HG02588 (cell line): ENCODE data around the gene SELENOM.
"Not testable (repeated sequence)": the region's sequence is repeated elsewhere in the genome, so short reads cannot be mapped to it uniquely, and the experiment has no call there.

ENCODE experiments used
- ATAC-seq: cut with Tn5 transposase; IDR thresholded peaks from one replicate; pipeline ENCODE4 v1.9.1; 2021; ENCODE audit warnings: mild to moderate bottlenecking, moderate library complexity; ENCODE audit not compliant: unreplicated experiment

SELENOM gene

GRCh38 chr22:31134688-31135087 is 27.3 kb upstream of the SELENOM start:
- no peak for ATAC-seq

- ATAC-seq, result no peak
These were observed 26.5 kb upstream of the SELENOM start for GRCh38 chr22:31133911-31134310.

- no peak for ATAC-seq
These were observed 23.5 kb upstream of the SELENOM start for GRCh38 chr22:31130873-31131272.

DNA sequence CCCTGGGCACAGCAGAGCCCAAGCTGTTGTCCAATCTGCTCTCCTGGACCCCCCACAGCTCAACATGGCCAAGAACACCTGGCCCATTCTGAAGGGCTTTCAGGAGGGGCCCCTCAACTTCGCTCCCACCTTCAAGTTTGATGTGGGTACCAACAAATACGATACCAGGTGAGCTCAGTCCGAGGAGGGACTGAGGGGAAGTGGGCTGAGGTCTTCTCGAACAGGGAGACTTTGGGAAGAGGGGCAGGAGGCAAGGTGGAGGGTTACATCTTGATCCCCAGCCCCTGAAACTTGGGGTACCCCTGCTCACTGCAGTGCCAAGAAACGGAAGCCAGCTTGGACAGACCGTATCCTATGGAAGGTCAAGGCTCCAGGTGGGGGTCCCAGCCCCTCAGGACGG is 20.8 kb upstream of the SELENOM start:
- ATAC-seq, result no peak

DNA sequence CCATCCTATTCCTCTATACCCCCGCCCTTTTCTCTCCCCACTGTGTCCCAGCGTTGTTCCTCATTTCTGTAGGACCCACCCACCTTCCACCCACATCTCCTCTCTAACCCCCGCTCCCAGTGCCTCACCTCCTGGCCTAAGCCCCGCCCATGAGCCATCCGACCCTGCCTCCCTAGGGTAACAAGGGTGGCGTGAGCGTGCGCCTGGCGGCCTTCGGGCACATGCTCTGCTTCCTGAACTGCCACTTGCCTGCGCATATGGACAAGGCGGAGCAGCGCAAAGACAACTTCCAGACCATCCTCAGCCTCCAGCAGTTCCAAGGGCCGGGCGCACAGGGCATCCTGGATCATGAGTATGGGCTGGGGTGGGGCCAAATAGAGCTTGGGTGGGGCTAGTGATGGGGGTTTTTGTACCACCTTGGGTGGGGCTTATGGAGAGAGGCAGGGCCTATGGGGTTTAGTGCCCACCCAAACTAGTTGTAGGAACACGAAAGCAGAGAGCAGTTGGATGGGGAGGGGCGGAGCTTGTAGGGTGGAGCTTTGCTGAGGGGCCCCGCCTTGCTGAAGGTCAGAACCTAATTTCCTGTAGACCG is 19.9 kb upstream of the SELENOM start:
- ATAC-seq, result no peak

GRCh38 chr22:31126869-31127175 is 19.5 kb upstream of the SELENOM start:
- ATAC-seq, result no peak

DNA sequence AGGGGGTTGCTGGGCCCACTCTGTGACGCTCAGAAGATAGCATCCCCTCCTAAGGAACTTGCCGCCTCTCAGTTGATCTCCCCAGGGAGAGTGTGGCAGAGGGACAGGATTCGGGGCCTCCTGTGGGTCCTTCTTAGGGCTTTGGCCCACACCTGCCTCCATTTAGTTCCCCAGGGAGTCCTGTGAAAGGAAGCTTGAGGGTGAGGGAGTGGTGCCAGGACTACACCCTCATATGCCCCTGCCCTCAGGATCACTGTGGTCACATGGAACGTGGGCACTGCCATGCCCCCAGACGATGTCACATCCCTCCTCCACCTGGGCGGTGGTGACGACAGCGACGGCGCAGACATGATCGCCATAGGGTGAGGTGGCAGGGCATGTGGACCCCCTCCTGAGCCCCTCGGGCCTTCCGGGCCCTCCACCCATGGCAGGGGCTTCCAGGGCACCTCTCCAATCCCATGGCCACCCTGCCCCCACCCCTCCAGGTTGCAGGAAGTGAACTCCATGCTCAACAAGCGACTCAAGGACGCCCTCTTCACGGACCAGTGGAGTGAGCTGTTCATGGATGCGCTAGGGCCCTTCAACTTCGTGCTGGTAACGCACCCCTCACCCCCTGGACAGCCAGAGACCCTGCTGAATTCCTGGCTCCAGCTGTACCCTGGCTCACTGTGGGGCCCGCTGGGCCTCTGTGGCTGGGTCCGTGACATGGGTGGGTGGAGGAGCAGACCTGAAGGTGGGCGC is 18.9 kb upstream of the SELENOM start:
- no peak for ATAC-seq

- no peak for ATAC-seq
These were observed 18.3 kb upstream of the SELENOM start for GRCh38 chr22:31125521-31126117.

DNA sequence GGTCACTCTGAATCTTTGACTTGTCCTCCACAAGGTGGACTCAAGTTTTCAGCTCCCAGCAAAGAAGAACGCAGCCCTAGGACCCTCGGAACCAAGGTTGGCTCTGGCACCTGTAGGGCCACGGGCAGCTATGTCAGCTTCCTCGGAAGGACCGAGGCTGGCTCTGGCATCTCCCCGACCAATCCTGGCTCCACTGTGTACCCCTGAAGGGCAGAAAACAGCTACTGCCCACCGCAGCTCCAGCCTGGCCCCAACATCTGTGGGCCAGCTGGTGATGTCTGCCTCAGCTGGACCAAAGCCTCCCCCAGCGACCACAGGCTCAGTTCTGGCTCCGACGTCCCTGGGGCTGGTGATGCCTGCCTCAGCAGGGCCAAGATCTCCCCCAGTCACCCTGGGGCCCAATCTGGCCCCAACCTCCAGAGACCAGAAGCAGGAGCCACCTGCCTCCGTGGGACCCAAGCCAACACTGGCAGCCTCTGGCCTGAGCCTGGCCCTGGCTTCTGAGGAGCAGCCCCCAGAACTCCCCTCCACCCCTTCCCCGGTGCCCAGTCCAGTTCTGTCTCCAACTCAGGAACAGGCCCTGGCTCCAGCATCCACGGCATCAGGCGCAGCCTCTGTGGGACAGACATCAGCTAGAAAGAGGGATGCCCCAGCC is 17.6 kb upstream of the SELENOM start:
- no peak for ATAC-seq

DNA sequence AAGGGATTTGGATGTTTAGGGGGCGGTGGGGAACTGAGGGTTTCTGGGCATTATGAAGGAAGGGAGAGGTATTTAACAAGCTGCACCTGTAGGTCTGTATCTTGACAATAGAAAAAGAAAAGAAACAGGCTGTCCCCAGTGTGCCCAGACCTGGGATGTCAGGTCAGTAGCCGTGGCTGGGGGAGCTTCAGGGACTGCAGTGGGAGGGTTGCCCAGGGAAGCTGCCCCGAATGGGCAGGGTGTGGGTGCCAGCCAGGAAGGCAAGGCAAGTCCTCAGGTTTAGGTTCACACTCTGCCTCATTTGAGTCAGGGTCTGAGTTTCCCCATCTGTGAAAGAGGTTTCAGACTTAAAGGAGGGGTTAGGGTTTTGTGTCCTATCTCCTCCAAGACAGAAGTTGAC is 16.9 kb upstream of the SELENOM start:
- ATAC-seq, result no peak

- ATAC-seq, result no peak
These were observed 15.9 kb upstream of the SELENOM start for GRCh38 chr22:31123292-31123602.

DNA sequence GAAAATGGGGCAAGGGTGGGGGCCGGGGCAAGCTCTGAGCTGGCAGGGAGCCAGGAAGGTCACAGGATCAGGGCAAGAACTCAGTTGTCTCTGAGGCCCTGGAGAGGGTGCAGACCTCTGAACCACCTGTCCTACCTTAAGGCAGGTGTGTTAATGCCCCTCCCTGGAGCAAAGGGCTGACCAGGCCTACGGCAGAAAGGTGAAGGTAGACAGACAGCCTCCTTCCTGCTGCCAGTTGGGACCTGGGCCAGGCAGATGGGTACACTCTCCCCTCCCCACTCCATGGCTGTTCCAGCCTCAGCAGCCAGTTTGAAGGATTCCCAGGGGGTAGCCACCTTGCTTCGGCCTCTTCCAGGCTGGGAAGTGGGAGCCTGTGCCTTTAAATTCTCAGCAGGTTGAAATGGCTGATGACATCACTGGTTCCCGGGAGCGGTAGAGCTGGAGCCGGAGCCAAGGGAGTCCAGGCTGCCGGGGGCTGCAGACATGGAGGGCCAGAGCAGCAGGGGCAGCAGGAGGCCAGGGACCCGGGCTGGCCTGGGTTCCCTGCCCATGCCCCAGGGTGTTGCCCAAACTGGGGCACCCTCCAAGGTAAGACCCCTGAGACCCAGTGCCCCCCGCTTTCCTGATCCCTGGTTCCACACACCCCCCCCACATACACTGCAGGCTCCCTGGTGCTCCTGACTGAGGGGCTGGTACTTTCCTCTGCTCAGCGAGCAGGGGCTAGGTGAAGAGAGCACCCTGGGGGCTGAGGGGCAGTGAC is 15.3 kb upstream of the SELENOM start, which contains the start of gene INPP5J:
Gene INPP5J, plus strand, starts transcription at position 435 of the 760 bp plus-strand sequence. Its CDS starts 49 bp downstream, at position 484.
- no peak for ATAC-seq

DNA sequence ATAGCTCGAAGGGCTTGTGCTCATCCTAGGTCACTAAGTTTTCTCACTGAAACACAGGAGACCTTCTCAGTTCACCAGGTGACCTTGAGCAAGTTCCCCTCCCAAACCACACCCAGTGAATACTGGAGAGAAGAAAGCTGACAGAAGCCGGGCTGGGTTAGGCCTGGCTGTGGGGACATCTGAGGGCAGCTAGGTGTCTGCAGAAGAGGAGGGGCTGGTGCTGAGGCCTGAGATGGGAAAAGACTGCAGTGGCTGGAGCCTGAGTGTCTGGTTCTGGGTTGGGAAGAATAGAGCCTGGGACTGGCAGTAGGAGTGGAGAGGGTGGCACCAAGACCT is 14.8 kb upstream of the SELENOM start:
- ATAC-seq, result no peak

GRCh38 chr22:31121403-31121802 is 14.0 kb upstream of the SELENOM start:
- ATAC-seq, result no peak

GRCh38 chr22:31120642-31121041 is 13.3 kb upstream of the SELENOM start:
- ATAC-seq, result no peak

GRCh38 chr22:31120230-31120629 is 12.9 kb upstream of the SELENOM start:
- no peak for ATAC-seq

DNA sequence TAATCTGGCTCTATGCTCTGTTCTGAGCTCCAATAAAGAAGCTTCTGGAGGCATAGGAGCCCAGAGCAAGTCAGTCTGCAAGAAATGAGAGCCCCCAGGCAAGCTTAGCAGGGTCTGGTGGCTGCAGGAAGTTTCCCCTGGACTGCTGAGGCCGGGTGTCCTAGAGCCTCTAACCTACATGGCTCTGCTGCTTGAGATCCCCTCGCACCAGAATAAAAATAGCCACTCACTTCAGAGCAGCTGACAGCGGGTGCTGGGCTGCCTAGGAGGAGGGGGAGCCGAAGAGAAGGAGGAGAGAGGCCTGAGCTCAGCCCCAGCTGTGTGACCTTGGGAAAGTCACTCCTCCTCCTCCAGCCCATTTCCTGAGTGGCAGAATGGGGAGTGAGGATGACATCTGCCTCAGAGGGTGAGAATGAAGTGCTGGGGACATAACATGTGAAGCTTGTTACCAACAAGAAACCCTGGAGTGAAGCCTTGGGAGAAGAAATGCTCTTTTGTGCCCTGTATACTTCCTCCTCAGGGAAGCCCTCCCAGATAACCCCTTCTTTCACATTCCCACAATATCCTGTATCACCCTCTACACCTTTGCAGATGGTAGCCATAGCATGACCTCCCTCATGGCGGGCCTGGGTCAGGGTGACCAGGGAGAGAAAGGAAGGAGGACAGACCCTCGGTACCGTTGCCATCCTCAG is 11.8 kb upstream of the SELENOM start:
- ATAC-seq, result no peak

GRCh38 chr22:31118046-31118820 is 10.9 kb upstream of the SELENOM start:
- no peak for ATAC-seq

DNA sequence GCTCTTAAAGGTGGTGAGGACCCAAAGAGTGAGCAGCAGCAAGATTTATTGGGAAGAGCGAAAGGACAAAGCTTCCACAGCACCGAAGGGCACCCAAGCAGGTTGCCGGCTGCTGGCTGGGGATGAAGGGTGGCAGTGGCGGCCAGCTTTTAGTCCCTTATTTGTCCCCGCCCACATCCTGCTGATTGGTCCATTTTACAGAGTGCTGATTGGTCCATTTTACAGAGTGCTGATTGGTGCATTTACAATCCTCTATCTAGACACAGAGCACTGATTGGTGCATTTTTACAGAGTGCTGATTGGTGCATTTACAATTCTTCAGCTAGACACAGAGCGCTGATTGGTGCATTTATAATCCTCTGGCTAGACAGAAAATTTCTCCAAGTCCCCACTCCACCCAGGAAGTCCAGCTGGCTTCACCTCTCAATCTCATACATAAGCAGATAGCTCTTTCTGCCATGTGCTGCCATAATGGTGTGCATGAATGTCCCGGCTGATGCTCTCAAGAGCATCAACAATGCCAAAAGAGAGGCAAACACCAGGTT is 5.3 kb upstream of the SELENOM start:
- not testable (repeated sequence) for ATAC-seq

- ATAC-seq, result peak; percentile 16
These were observed 488 bp upstream of the SELENOM start for GRCh38 chr22:31107894-31108218.
